Stimulated activated CD4-positive, alpha-beta T cell treated with anti-CD3 and anti-CD28 coated beads, Interleukin-15, amount 100 ng/mL, for 48 hours (primary cell): ENCODE data around the gene LYZL2.
"Not testable (repeated sequence)": the region's sequence is repeated elsewhere in the genome, so short reads cannot be mapped to it uniquely, and the experiment has no call there.

Experiments used
- DNase-seq, 2 donors: peaks; one replicate each; pipeline ENCODE4 v3.0.0-alpha.2; 2020; ENCODE audit warnings: low read depth in 2 of 2

LYZL2 gene

GRCh38 chr10:30639946-30640786 is 10.6 kb upstream of the LYZL2 start:
- DNase-seq, result no peak

GRCh38 chr10:30637881-30638467 is 8.4 kb upstream of the LYZL2 start:
- peak in 1 of 2 donors; percentile 38 for DNase-seq

GRCh38 chr10:30631188-30631587 is 1.6 kb upstream of the LYZL2 start:
- no peak for DNase-seq

- DNase-seq, result no peak
These were observed 1.0 kb upstream of the LYZL2 start for GRCh38 chr10:30630571-30630970.

GRCh38 chr10:30628576-30628975 is 977 bp downstream of the LYZL2 start:
- DNase-seq, result not testable (repeated sequence)

- not testable (repeated sequence) for DNase-seq
These were observed 2.7 kb downstream of the LYZL2 start for GRCh38 chr10:30626837-30627236.

GRCh38 chr10:30626196-30626595 is 3.4 kb downstream of the LYZL2 start:
- not testable (repeated sequence) for DNase-seq

GRCh38 chr10:30625080-30625479 is 4.5 kb downstream of the LYZL2 start:
- no peak for DNase-seq

GRCh38 chr10:30619966-30620365 is 9.6 kb downstream of the LYZL2 start:
- DNase-seq, result no peak

- no peak for DNase-seq
These were observed 12.5 kb downstream of the LYZL2 start for GRCh38 chr10:30617070-30617469.

GRCh38 chr10:30611041-30611440 is 18.5 kb downstream of the LYZL2 start:
- not testable (repeated sequence) for DNase-seq

- no peak for DNase-seq
These were observed 21.7 kb downstream of the LYZL2 start for GRCh38 chr10:30607814-30608213.

- DNase-seq, result no peak
These were observed 23.2 kb downstream of the LYZL2 start for GRCh38 chr10:30606313-30606712.

- not testable (repeated sequence) for DNase-seq
These were observed 24.0 kb downstream of the LYZL2 start for GRCh38 chr10:30605341-30606121.

GRCh38 chr10:30603589-30603988 is 26.0 kb downstream of the LYZL2 start:
- no peak for DNase-seq

GRCh38 chr10:30602747-30603146 is 26.8 kb downstream of the LYZL2 start:
- no peak for DNase-seq

GRCh38 chr10:30600005-30600404 is 29.5 kb downstream of the LYZL2 start:
- DNase-seq, result no peak

GRCh38 chr10:30598105-30598776 is 31.3 kb downstream of the LYZL2 start:
- DNase-seq, result no peak

- DNase-seq, result not testable (repeated sequence)
These were observed 32.1 kb downstream of the LYZL2 start for GRCh38 chr10:30597433-30597824.

GRCh38 chr10:30596493-30597432 is 32.8 kb downstream of the LYZL2 start:
- DNase-seq, result not testable (repeated sequence)

GRCh38 chr10:30596013-30596412 is 33.5 kb downstream of the LYZL2 start:
- DNase-seq, result no peak
